ENCODE data around the gene HOXC9.

DNA sequence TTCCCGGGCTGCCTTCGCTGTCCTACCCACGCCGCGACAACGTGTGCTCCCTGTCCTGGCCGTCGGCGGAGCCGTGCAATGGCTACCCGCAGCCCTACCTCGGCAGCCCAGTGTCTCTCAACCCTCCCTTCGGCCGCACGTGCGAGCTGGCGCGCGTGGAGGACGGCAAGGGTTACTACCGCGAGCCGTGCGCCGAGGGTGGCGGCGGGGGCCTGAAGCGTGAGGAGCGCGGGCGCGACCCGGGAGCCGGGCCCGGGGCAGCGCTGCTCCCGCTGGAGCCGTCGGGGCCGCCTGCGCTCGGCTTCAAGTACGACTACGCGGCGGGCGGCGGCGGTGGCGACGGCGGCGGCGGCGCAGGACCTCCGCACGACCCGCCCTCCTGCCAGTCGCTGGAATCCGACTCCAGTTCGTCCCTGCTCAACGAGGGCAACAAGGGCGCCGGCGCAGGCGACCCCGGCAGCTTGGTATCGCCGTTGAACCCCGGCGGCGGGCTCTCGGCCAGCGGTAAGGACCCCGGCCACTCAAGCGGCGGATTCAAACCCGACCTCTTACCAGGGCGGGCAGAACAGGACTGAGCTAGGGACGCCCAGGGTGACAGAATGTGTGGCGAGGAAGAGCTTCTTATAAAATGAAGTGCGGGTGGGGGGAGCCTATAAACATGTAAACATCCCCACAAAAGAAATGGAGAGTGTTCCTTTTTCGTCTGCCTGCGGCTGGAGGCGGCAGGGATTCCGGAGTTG lies 44.8 kb upstream of the HOXC9 start:
- TF ChIP-seq MBD2 (IDR thresholded peaks at IDR 0.05; ENCODE audit: borderline replicate concordance, low read depth), result no peak
- no peak for TF ChIP-seq RFX5 (IDR thresholded peaks at IDR 0.05; ENCODE audit: low read depth, low read length)
- TF ChIP-seq SRF (CRISPR knock-in tag; IDR thresholded peaks at IDR 0.05), result no peak
- TF ChIP-seq, protein P1, sequence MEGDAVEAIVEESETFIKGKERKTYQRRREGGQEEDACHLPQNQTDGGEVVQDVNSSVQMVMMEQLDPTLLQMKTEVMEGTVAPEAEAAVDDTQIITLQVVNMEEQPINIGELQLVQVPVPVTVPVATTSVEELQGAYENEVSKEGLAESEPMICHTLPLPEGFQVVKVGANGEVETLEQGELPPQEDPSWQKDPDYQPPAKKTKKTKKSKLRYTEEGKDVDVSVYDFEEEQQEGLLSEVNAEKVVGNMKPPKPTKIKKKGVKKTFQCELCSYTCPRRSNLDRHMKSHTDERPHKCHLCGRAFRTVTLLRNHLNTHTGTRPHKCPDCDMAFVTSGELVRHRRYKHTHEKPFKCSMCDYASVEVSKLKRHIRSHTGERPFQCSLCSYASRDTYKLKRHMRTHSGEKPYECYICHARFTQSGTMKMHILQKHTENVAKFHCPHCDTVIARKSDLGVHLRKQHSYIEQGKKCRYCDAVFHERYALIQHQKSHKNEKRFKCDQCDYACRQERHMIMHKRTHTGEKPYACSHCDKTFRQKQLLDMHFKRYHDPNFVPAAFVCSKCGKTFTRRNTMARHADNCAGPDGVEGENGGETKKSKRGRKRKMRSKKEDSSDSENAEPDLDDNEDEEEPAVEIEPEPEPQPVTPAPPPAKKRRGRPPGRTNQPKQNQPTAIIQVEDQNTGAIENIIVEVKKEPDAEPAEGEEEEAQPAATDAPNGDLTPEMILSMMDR (IDR thresholded peaks at IDR 0.05 in 2 of 3, conservative IDR thresholded peaks at IDR 0.05 in 1 of 3; ENCODE audit: insufficient read depth in 2 of 3, low read depth in 1 of 3, low read length in 3 of 3), result no peak
- no peak for TF ChIP-seq NR4A1 (CRISPR knock-in tag; IDR thresholded peaks at IDR 0.05)
- TF ChIP-seq NR4A1 (tag; IDR thresholded peaks at IDR 0.05), result no peak
- TF ChIP-seq KDM1A (IDR thresholded peaks at IDR 0.05), result no peak
- TF ChIP-seq ARHGAP35 (IDR thresholded peaks at IDR 0.05; ENCODE audit: partially characterized antibody), result no peak
